GM19025 (cell line): Measurements from ENCODE around the gene HTR3D.
"Not testable (repeated sequence)": the region's sequence is repeated elsewhere in the genome, so short reads cannot be mapped to it uniquely, and the experiment has no call there.

ENCODE experiments used
- ATAC-seq: cut with Tn5 transposase; IDR thresholded peaks from one replicate; pipeline ENCODE4 v1.9.1; 2021; ENCODE audit warnings: mild to moderate bottlenecking, low read depth, moderate library complexity; ENCODE audit not compliant: unreplicated experiment

HTR3D gene

GRCh38 chr3:184031187-184031792 is at the start of gene HTR3D:
Gene HTR3D (plus strand): TSS chr3:184031742. CDS start chr3:184031742, 0 bp downstream.
- ATAC-seq: no peak

GRCh38 chr3:183981990-183982644 is 49.4 kb upstream of the HTR3D start:
- ATAC-seq: no peak

GRCh38 chr3:183984127-183984740 is 47.3 kb upstream of the HTR3D start:
- no peak for ATAC-seq

- ATAC-seq: no peak
These were observed 46.5 kb upstream of the HTR3D start for GRCh38 chr3:183984749-183985729.

- ATAC-seq: no peak
These were observed 44.4 kb upstream of the HTR3D start for GRCh38 chr3:183987000-183987600.

- ATAC-seq: no peak
These were observed 43.2 kb upstream of the HTR3D start for GRCh38 chr3:183988216-183988790.

- ATAC-seq: no peak
These were observed 40.1 kb upstream of the HTR3D start for GRCh38 chr3:183991403-183991802.

GRCh38 chr3:184001761-184002160 is 29.8 kb upstream of the HTR3D start:
- ATAC-seq: no peak

- ATAC-seq: no peak
These were observed 29.1 kb upstream of the HTR3D start for GRCh38 chr3:184002469-184002868.

- ATAC-seq: no peak
These were observed 28.2 kb upstream of the HTR3D start for GRCh38 chr3:184003187-184003967.

- no peak for ATAC-seq
These were observed 27.1 kb upstream of the HTR3D start for GRCh38 chr3:184004476-184004875.

- ATAC-seq: no peak
These were observed 25.5 kb upstream of the HTR3D start for GRCh38 chr3:184005941-184006507.

GRCh38 chr3:184007143-184007813 is 24.3 kb upstream of the HTR3D start:
- not testable (repeated sequence) for ATAC-seq

- ATAC-seq: no peak
These were observed 23.4 kb upstream of the HTR3D start for GRCh38 chr3:184008161-184008560.

- no peak for ATAC-seq
These were observed 20.2 kb upstream of the HTR3D start for GRCh38 chr3:184011230-184011876.

- no peak for ATAC-seq
These were observed 19.3 kb upstream of the HTR3D start for GRCh38 chr3:184011937-184012889.
